Neural progenitor cell (in vitro differentiated cells): ENCODE results near the gene DCAF5. TPM values are rescaled to one million over a fixed set of nuclear protein-coding genes. Genes with fewer than 3 reads are reported as not detected.

ENCODE experiments used
- DNase-seq: peaks from one replicate; pipeline ENCODE4 v3.0.0-alpha.2; 2016; ENCODE audit warnings: low spot score
- H2AFZ ChIP-seq: fragments of 200-600 bp; sonication (generic); replicated peaks from 2 replicates; pipeline ENCODE4 v1.6.1; 2016; ENCODE audit warnings: antibody characterized with exemption
- H3F3A ChIP-seq: fragments of 200-600 bp; sonication (generic); 2 replicates; pipeline ENCODE4 v1.6.1; 2016; ENCODE audit warnings: antibody characterized with exemption, low read depth
- H3K27ac ChIP-seq: fragments of 200-600 bp; sonication (generic); 2 replicates; pipeline ENCODE4 v1.5.1; 2016; ENCODE audit warnings: mild to moderate bottlenecking
- H3K27me3 ChIP-seq: fragments of 200-600 bp; sonication (generic); 2 replicates; pipeline ENCODE4 v1.6.1; 2016; ENCODE audit warnings: mild to moderate bottlenecking, moderate library complexity
- H3K36me3 ChIP-seq: fragments of 200-600 bp; sonication (generic); 2 replicates; pipeline ENCODE4 v1.5.1; 2016
- H3K4me1 ChIP-seq: fragments of 200-600 bp; sonication (generic); 2 replicates; pipeline ENCODE4 v1.6.1; 2016; ENCODE audit warnings: mixed run types
- H3K4me2 ChIP-seq: fragments of 200-600 bp; sonication (generic); 2 replicates; pipeline ENCODE4 v1.6.1; 2016
- H3K4me3 ChIP-seq: fragments of 200-600 bp; sonication (generic); 2 replicates; pipeline ENCODE4 v1.5.1; 2016
- H3K79me2 ChIP-seq: fragments of 200-600 bp; sonication (generic); 2 replicates; pipeline ENCODE4 v1.6.1; 2016; ENCODE audit warnings: low read depth
- H3K9ac ChIP-seq: fragments of 200-600 bp; sonication (generic); 2 replicates; pipeline ENCODE4 v1.6.1; 2016
- H3K9me3 ChIP-seq: fragments of 200-600 bp; sonication (generic); 2 replicates; pipeline ENCODE4 v1.5.1; 2016; ENCODE audit warnings: low read depth
- H4K20me1 ChIP-seq: fragments of 200-600 bp; sonication (generic); 2 replicates; pipeline ENCODE4 v1.6.1; 2016; ENCODE audit warnings: low read depth
- H3K27ac Mint-ChIP-seq: 3 replicates; pipeline ENCODE4 v1.8.0; 2021; ENCODE audit warnings: mixed read lengths
- H3K27me3 Mint-ChIP-seq: 2 replicates; pipeline ENCODE4 v1.8.0; 2022; ENCODE audit warnings: low read depth, mild to moderate bottlenecking, inconsistent platforms, moderate library complexity, mixed read lengths; ENCODE audit not compliant: insufficient read depth
- H3K36me3 Mint-ChIP-seq: 3 replicates; pipeline ENCODE4 v1.8.0; 2021; ENCODE audit warnings: mixed read lengths
- H3K4me1 Mint-ChIP-seq: 3 replicates; pipeline ENCODE4 v1.8.0; 2021; ENCODE audit warnings: mixed read lengths
- H3K4me3 Mint-ChIP-seq: 3 replicates; pipeline ENCODE4 v1.8.0; 2021; ENCODE audit warnings: mild to moderate bottlenecking, moderate library complexity, mixed read lengths
- H3K9me3 Mint-ChIP-seq: 3 replicates; pipeline ENCODE4 v1.8.0; 2020; ENCODE audit warnings: mixed read lengths
- EZH2 ChIP-seq: fragments of 200-600 bp; sonication (generic); IDR thresholded peaks from 2 replicates; pipeline ENCODE4 v1.6.1; 2017; ENCODE audit warnings: antibody characterized with exemption, mild to moderate bottlenecking, moderate library complexity
- EZH2phosphoT487 ChIP-seq: fragments of 200-600 bp; sonication (generic); IDR thresholded peaks from 2 replicates; pipeline ENCODE4 v1.6.1; 2017; ENCODE audit warnings: antibody characterized with exemption
- total RNA-seq: library from RNA; depleted of rRNA; stranded (reverse); fragments of >200 nt; gene quantifications from 2 replicates; pipeline ENCODE4 v1.2.3, GENCODE V29; 2015; ENCODE audit warnings: low replicate concordance
- TF ChIP-seq, protein P1 (sequence below): fragments of 200-600 bp; sonication (generic); IDR thresholded peaks from 2 replicates; pipeline ENCODE4 v1.5.1; 2017; ENCODE audit warnings: antibody characterized with exemption, mild to moderate bottlenecking

DCAF5 gene
- total RNA-seq, 1 donor from 2014 or later = 22.4 TPM

DNA sequence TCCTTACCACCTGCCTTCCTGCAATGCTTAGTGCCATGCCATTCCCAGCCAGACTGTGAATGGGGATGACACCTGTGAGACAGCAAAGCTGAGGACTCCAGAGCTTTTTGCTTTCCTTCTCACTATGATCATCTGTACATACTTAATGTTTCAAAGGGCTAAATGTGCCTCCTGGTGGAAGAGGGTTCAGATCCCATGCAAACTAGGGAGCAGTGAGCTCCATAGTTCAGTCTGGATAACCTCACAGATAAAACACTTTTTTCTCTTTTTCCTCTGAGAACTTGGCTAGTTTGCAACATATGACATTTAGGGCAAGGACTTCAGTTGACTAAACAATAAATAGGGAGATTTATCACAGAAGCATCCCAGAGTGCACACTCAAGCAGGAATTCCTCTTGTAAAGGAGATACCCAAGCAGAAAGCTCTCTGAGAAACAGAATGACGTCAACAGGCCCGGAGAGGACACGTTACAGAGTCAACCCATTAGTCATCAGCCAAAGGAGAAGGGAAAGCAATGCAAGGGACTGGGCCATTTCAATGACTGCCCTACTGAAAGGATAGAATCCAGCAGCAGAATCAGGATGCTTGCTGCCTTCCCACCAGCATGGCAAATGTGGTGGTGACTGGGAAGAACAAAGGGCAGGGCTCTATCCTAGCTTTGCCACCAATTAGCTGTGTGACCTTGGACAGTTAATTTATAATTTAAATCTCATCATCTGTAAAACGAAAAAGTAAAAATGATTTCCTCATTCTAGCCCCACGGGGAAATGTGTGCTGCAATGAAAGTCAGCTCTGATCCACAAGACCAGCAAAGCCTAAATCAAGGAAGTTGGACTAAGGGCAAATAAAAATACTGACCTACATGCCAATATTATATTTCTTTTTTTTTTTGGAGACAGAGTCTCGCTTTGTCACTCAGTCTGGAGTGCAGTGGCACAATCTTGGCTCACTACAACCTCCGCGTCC, 93.0 kb downstream of the DCAF5 start:
- no peak overlapping the region for H3K4me2 ChIP-seq

DNA sequence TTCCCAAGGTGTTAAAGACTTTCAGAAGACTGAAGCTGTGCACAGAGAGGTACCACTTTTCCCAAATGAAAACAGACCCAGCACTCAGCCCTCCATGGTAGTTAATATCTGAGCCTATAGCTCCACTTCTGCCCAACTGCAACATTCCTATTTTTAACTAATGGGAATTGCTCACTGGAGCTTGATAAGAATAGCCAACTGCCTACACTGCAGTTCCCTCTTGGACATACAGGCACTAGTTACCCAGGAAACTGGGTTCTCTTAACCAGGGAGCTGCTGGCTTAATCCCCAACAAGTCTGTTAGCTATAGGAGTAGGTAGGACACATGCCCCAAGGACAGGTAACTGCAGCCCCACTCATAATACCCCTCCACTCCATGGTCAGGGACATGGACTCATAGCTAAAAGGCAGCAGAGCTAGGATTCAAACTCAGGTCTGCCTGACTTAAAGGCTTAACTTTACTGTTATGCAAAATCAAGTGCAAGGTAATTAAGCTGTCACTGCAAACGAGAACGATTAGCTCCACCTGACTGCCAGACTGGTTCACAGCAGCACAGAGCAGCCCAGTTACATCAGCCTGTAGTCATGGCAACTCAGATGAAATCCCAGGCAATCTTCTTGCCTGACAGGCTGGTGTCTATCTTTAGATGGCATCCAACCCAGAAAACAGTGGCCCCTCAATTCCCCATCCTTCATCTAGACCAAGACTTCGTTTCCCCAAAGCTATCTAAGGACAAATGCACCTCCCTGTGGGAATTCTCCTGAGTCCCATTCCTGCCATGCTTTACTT, 96.7 kb downstream of the DCAF5 start:
- H3K27ac ChIP-seq = no peak overlapping the region
- no peak overlapping the region for H3K4me3 Mint-ChIP-seq
- no peak overlapping the region for H3K9ac ChIP-seq

More for the DNA sequence above, 93.0 kb downstream of the DCAF5 start:
- no peak overlapping the region for H3K27ac Mint-ChIP-seq
- Histone ChIP-seq H3K4me3 (no peak overlapping the region), H3K4me1 (no peaks in the 10 kb centered on the region), H3K27ac (no peak overlapping the region), H3F3A (no peaks in the 10 kb centered on the region), H3K9ac (no peak overlapping the region), H3K27me3 (no peaks in the 10 kb centered on the region), H3K36me3 (no peaks in the 10 kb centered on the region), H2AFZ (no peak overlapping the region), H3K79me2 (no peaks in the 10 kb centered on the region), H3K9me3 (no peaks in the 10 kb centered on the region), H4K20me1 (no peaks in the 10 kb centered on the region)
- H3K36me3 Mint-ChIP-seq = peaks cover 25% of the 10 kb centered on the region
- H3K4me3 Mint-ChIP-seq = no peak overlapping the region
- peaks cover 18% of the 10 kb centered on the region for H3K4me1 Mint-ChIP-seq
- H3K27me3 Mint-ChIP-seq = peaks cover 2% of the 10 kb centered on the region
- no peak for DNase-seq
- H3K9me3 Mint-ChIP-seq = no peaks in the 10 kb centered on the region
- TF ChIP-seq, protein P1, sequence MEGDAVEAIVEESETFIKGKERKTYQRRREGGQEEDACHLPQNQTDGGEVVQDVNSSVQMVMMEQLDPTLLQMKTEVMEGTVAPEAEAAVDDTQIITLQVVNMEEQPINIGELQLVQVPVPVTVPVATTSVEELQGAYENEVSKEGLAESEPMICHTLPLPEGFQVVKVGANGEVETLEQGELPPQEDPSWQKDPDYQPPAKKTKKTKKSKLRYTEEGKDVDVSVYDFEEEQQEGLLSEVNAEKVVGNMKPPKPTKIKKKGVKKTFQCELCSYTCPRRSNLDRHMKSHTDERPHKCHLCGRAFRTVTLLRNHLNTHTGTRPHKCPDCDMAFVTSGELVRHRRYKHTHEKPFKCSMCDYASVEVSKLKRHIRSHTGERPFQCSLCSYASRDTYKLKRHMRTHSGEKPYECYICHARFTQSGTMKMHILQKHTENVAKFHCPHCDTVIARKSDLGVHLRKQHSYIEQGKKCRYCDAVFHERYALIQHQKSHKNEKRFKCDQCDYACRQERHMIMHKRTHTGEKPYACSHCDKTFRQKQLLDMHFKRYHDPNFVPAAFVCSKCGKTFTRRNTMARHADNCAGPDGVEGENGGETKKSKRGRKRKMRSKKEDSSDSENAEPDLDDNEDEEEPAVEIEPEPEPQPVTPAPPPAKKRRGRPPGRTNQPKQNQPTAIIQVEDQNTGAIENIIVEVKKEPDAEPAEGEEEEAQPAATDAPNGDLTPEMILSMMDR = no peak
- TF ChIP-seq EZH2 = no peak
- no peak for TF ChIP-seq EZH2phosphoT487

DNA sequence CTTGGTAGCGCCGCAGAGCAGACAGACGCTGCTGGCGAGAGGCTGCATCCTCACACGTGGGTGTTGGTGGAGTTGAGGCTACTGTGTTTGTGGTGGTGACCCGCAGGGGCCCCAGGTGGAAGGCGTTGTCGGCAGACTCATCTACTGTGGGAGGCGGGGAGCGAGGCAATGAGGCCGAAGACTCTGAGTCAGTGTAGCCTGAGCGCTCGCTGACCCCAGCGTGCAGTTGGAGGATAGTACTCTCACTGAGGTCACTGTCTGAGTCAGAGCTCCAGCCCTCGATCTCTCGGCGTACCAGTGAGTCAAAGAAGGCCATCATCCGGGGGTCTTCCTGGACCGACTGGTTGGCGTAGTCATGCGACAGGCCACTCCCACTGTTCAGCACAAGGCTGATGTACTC, 97.8 kb downstream of the DCAF5 start:
- no peaks in the 10 kb centered on the region for H3K9me3 Mint-ChIP-seq
- H3K4me1 Mint-ChIP-seq = peaks cover 33% of the 10 kb centered on the region
- H2AFZ ChIP-seq = no peak overlapping the region
- DNase-seq = no peak
- H3K36me3 Mint-ChIP-seq = peaks cover 34% of the 10 kb centered on the region
- H3K4me2 ChIP-seq = no peak overlapping the region
- H3K36me3 ChIP-seq = no peaks in the 10 kb centered on the region
- H3K27ac ChIP-seq = no peak overlapping the region
- H3K9ac ChIP-seq = no peak overlapping the region
- H3K4me3 ChIP-seq = no peak overlapping the region
- no peaks in the 10 kb centered on the region for H3K79me2 ChIP-seq
- peaks cover 20% of the 10 kb centered on the region for H4K20me1 ChIP-seq
- H3K27me3 Mint-ChIP-seq = peaks cover 2% of the 10 kb centered on the region
- TF ChIP-seq, protein P1 = no peak
- TF ChIP-seq EZH2phosphoT487 (no peak), EZH2 (no peak)
- no peak overlapping the region for H3K27ac Mint-ChIP-seq
- peaks cover 13% of the 10 kb centered on the region for H3F3A ChIP-seq
- H3K4me3 Mint-ChIP-seq = no peak overlapping the region
- H3K9me3 ChIP-seq = no peaks in the 10 kb centered on the region
- H3K27me3 ChIP-seq = no peaks in the 10 kb centered on the region
- H3K4me1 ChIP-seq = peaks cover 14% of the 10 kb centered on the region

More for the DNA sequence above, 96.7 kb downstream of the DCAF5 start:
- Histone ChIP-seq H2AFZ (no peak overlapping the region), H3F3A (peaks cover 3% of the 10 kb centered on the region), H3K27me3 (no peaks in the 10 kb centered on the region), H3K36me3 (no peaks in the 10 kb centered on the region), H3K79me2 (no peaks in the 10 kb centered on the region), H3K4me3 (no peak overlapping the region), H3K9me3 (no peaks in the 10 kb centered on the region), H4K20me1 (peaks cover 11% of the 10 kb centered on the region), H3K4me1 (peaks cover 3% of the 10 kb centered on the region), H3K4me2 (no peak overlapping the region)
- peaks cover 2% of the 10 kb centered on the region for H3K27me3 Mint-ChIP-seq
- no peak for TF ChIP-seq EZH2phosphoT487
- TF ChIP-seq, protein P1 = no peak
- TF ChIP-seq EZH2 = no peak
- H3K36me3 Mint-ChIP-seq = peaks cover 34% of the 10 kb centered on the region
- H3K4me1 Mint-ChIP-seq = peaks cover 24% of the 10 kb centered on the region
- no peak overlapping the region for H3K27ac Mint-ChIP-seq
- no peak for DNase-seq
- no peaks in the 10 kb centered on the region for H3K9me3 Mint-ChIP-seq
